ENCODE results near the gene PAF1.

PAF1 gene

GRCh38 chr19:39390751-39391437 lies at the start of gene PAF1, which contains the start of gene MED29:
PAF1 (minus strand) TSS chr19:39391106; CDS start chr19:39390864, 242 bp downstream.
MED29 (plus strand) TSS chr19:39391378; CDS start chr19:39391423, 45 bp downstream.
- Histone ChIP-seq H3K27me3 (replicated peaks; ENCODE audit: control insufficient read depth, insufficient read depth, low read length) (no peaks in the 10 kb centered on the region), H3K4me1 (ENCODE audit: control insufficient read depth, insufficient read depth, low read length) (peaks cover 19% of the 10 kb centered on the region), H3K4me3 (ENCODE audit: low read length) (peak within 1 kb of the TSS; percentile 98), H3K36me3 (ENCODE audit: control insufficient read depth, insufficient read depth, low read length, severe bottlenecking) (peaks cover 44% of the 10 kb centered on the region), H3K9ac (ENCODE audit: low read length) (peak within 1 kb of the TSS; percentile 99), H3K9me3 (ENCODE audit: control insufficient read depth, low read length) (no peaks in the 10 kb centered on the region)
- peak; percentile 100 for DNase-seq (ENCODE audit: low read depth)

DNA sequence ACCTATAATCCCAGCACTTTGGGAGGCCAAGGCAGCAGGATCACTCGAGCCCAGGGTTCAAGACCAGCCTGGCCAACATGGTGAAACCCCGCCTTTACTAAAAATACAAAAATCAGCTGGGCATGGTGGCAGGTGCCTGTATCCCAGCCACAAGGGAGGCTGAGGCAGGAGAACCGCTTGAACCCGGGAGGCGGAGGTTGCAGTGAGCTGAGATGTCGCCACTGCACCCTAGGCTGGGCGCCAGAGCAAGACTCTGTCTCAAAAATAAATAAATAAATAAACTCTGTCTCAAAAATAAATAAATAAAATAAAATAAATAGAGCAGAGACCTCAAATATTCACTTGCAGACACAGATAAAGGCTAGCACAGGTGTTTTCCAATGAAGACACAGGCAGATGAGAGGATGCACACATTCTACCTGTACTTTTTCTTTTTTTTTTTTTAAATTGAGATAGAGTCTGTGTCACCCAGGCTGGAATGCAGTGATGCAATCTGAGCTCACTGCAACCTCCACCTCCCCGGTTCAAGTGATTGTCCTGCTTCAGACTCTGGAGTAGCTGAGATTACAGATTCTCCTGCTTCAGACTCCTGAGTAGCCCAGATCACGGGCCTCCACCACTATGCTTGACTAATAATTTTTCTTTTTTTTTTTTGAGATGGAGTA lies 47.5 kb upstream of the PAF1 start:
- peak; percentile 35 for DNase-seq (ENCODE audit: low read depth)
- H3K9me3 ChIP-seq (ENCODE audit: control insufficient read depth, low read length) = no peaks in the 10 kb centered on the region

GRCh38 chr19:39436350-39436716 lies 45.4 kb upstream of the PAF1 start:
- H3K36me3 ChIP-seq (ENCODE audit: control insufficient read depth, insufficient read depth, low read length, severe bottlenecking) = peaks cover 29% of the 10 kb centered on the region
- no peak for DNase-seq (ENCODE audit: low read depth)
- no peaks in the 10 kb centered on the region for H3K9me3 ChIP-seq (ENCODE audit: control insufficient read depth, low read length)
- peaks cover 24% of the 10 kb centered on the region for H3K4me1 ChIP-seq (ENCODE audit: control insufficient read depth, insufficient read depth, low read length)
- peak overlapping the region; percentile 96 for H3K4me3 ChIP-seq (ENCODE audit: low read length)
- no peaks in the 10 kb centered on the region for H3K27me3 ChIP-seq (replicated peaks; ENCODE audit: control insufficient read depth, insufficient read depth, low read length)
- H3K9ac ChIP-seq (ENCODE audit: low read length) = peak overlapping the region; percentile 98

More for the DNA sequence above, 47.5 kb upstream of the PAF1 start:
- H3K4me1 ChIP-seq (ENCODE audit: control insufficient read depth, insufficient read depth, low read length) = peaks cover 24% of the 10 kb centered on the region
- no peaks in the 10 kb centered on the region for H3K27me3 ChIP-seq (replicated peaks; ENCODE audit: control insufficient read depth, insufficient read depth, low read length)
- peaks cover 13% of the 10 kb centered on the region for H3K36me3 ChIP-seq (ENCODE audit: control insufficient read depth, insufficient read depth, low read length, severe bottlenecking)
- H3K4me3 ChIP-seq (ENCODE audit: low read length) = no peak overlapping the region
- H3K9ac ChIP-seq (ENCODE audit: low read length) = no peak overlapping the region

- Histone ChIP-seq H3K9ac (ENCODE audit: low read length) (peak within 1 kb of the TSS; percentile 98), H3K36me3 (ENCODE audit: control insufficient read depth, insufficient read depth, low read length, severe bottlenecking) (peaks cover 31% of the 10 kb centered on the region), H3K9me3 (ENCODE audit: control insufficient read depth, low read length) (no peaks in the 10 kb centered on the region), H3K27me3 (replicated peaks; ENCODE audit: control insufficient read depth, insufficient read depth, low read length) (no peaks in the 10 kb centered on the region), H3K4me3 (ENCODE audit: low read length) (peak within 1 kb of the TSS; percentile 96), H3K4me1 (ENCODE audit: control insufficient read depth, insufficient read depth, low read length) (peaks cover 20% of the 10 kb centered on the region)
- DNase-seq (ENCODE audit: low read depth) = peak; percentile 100
Measured at GRCh38 chr19:39435499-39436349, 44.8 kb upstream of the PAF1 start, which contains the start of gene RPS16. RPS16 (minus strand) TSS chr19:39435949; CDS start chr19:39435895, 54 bp downstream.

DNA sequence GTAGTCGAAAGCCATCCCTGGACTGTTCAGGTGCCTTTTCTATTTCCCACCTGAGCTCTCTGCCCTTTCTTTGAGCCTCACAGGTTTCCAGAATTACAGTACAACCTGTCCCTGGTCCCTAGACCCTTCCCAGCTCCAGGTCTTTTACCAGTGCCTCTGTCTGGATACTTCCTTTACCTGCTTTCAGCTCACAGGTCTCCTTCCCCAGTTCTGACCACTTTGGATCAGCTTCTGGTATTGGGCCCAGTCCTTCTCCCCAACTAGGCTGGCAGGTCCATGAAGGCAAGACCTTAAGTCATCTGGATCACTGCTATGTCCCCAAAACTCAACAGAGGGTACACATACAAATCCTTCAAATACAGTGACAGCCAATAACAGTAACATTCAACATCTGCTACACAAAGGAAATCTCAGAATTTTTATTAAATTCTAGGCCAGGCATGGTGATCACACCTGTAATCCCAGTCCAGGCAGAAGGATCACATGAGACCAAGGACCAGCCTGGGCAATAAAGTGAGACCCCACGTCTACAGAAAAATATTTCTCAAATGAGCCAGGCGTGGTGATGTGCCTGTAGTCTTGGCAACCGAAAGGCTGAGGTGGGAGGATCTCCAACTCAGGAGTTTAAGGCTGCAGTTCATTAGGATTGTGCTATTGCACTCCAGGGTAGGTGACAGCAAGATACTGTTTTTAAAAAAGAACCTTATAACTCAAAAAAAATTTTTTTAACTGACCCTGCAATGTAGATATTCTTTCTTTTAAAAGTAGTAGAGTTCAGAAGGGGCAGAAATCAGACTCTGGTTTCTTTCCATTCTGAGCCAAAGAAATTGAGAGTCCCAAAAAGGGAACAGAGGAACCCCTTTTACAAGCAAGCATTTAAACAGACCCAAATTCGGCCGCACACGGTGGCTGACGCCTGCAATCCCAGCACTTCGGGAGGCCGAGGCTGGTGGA lies 43.5 kb upstream of the PAF1 start:
- Histone ChIP-seq H3K9ac (ENCODE audit: low read length) (peak overlapping the region; percentile 98), H3K4me1 (ENCODE audit: control insufficient read depth, insufficient read depth, low read length) (peaks cover 19% of the 10 kb centered on the region), H3K36me3 (ENCODE audit: control insufficient read depth, insufficient read depth, low read length, severe bottlenecking) (peaks cover 31% of the 10 kb centered on the region), H3K4me3 (ENCODE audit: low read length) (peak overlapping the region; percentile 96), H3K27me3 (replicated peaks; ENCODE audit: control insufficient read depth, insufficient read depth, low read length) (no peaks in the 10 kb centered on the region), H3K9me3 (ENCODE audit: control insufficient read depth, low read length) (no peaks in the 10 kb centered on the region)
- no peak for DNase-seq (ENCODE audit: low read depth)

DNA sequence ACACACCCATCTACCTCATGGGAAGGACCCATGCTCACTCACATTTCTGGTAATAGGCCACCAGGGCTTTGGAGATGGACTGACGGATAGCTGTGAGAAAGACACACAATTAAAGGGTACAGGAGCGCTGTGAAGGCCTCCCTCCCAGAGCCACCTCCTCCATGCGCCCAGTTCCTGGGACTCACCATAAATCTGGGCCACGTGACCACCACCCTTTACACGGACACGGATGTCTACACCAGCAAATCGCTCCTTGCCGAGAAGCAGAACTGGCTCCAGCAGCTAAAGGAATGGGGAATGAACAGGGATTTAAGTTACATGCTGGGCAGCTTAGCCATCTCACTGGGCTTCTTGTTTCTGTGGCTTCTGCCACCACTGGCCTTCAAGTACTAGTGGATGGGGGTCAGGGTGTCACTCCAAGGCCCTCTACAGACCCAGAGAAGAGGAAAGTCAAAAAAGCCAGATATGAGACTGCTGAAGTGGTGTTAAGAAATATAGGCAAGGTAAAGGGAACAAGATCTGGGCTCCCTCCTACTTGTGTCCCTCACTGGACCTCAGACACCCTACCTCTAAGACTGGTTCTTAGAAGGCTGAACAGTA lies 42.7 kb upstream of the PAF1 start:
- H3K27me3 ChIP-seq (replicated peaks; ENCODE audit: control insufficient read depth, insufficient read depth, low read length) = no peaks in the 10 kb centered on the region
- no peaks in the 10 kb centered on the region for H3K9me3 ChIP-seq (ENCODE audit: control insufficient read depth, low read length)
- H3K36me3 ChIP-seq (ENCODE audit: control insufficient read depth, insufficient read depth, low read length, severe bottlenecking) = peaks cover 31% of the 10 kb centered on the region
- no peak overlapping the region for H3K4me3 ChIP-seq (ENCODE audit: low read length)
- peaks cover 25% of the 10 kb centered on the region for H3K4me1 ChIP-seq (ENCODE audit: control insufficient read depth, insufficient read depth, low read length)
- H3K9ac ChIP-seq (ENCODE audit: low read length) = peak overlapping the region; percentile 98
- no peak for DNase-seq (ENCODE audit: low read depth)

DNA sequence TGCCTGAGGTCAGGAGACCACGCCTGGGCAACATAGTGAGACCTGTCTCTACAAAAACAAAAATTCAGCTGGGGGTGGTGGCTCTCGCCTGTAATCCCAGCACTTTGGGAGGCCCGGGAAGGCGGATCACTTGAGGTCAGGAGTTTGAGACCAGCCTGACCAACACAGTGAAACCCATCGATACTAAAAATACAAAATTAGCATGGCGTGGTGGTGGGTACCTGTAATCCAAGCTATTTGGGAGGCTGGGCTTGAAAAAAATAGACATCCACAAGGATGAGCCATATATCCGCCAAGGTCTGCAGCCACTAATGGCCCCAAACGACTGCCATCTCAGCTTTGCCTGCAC lies 41.7 kb upstream of the PAF1 start:
- H3K4me3 ChIP-seq (ENCODE audit: low read length) = no peak overlapping the region
- H3K27me3 ChIP-seq (replicated peaks; ENCODE audit: control insufficient read depth, insufficient read depth, low read length) = no peaks in the 10 kb centered on the region
- DNase-seq (ENCODE audit: low read depth) = no peak
- H3K36me3 ChIP-seq (ENCODE audit: control insufficient read depth, insufficient read depth, low read length, severe bottlenecking) = peaks cover 31% of the 10 kb centered on the region
- no peaks in the 10 kb centered on the region for H3K9me3 ChIP-seq (ENCODE audit: control insufficient read depth, low read length)
- peaks cover 33% of the 10 kb centered on the region for H3K4me1 ChIP-seq (ENCODE audit: control insufficient read depth, insufficient read depth, low read length)
- no peak overlapping the region for H3K9ac ChIP-seq (ENCODE audit: low read length)

DNA sequence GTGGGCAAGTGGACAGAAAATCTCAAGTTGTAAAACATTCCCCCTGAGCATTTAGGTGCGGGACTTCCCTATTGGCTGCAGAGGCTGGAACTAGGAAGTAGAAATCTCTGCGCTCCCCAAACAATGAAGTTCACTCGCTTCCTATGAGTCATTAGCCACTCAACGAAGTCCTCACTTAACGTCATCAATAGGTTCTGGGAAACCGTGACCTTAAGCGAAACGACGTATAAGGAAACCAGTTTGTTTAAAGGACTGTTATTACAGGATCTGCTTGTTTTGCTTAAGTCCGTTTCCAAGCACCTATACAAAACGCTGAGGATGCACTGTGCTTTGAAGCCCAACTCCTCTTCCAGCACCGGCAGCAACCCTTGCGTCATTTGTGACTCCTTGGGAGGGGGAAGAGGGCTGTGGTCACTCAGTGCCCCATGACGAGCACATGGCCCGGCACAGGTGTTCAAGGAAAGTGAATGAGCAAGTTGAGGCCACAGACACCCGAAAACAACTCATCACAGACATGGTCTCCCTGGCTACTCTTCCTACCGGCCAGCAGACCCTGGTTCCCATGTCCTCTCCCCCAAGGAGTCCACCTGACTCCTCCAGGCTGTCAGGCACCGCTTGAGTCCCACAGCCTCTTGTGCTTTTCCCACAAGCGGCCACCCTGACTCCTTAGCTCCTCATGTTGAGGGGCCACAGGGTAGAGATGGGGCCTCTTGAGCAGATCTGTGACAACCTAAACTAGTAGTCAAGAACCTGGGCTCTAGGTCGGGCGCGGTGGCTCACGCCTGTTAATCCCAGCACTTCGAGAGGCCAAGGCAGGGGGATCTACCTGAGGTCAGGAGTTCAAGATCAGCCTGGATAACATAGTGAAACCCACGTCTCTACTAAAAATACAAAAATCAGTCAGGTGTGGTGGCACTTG lies 40.0 kb upstream of the PAF1 start:
- H3K9ac ChIP-seq (ENCODE audit: low read length) = no peak overlapping the region
- no peak for DNase-seq (ENCODE audit: low read depth)
- H3K4me3 ChIP-seq (ENCODE audit: low read length) = no peak overlapping the region
- H3K27me3 ChIP-seq (replicated peaks; ENCODE audit: control insufficient read depth, insufficient read depth, low read length) = no peaks in the 10 kb centered on the region
- H3K9me3 ChIP-seq (ENCODE audit: control insufficient read depth, low read length) = no peaks in the 10 kb centered on the region
- peaks cover 26% of the 10 kb centered on the region for H3K4me1 ChIP-seq (ENCODE audit: control insufficient read depth, insufficient read depth, low read length)
- peaks cover 31% of the 10 kb centered on the region for H3K36me3 ChIP-seq (ENCODE audit: control insufficient read depth, insufficient read depth, low read length, severe bottlenecking)

GRCh38 chr19:39428283-39429112 lies 37.6 kb upstream of the PAF1 start:
- Histone ChIP-seq H3K36me3 (ENCODE audit: control insufficient read depth, insufficient read depth, low read length, severe bottlenecking) (peaks cover 31% of the 10 kb centered on the region), H3K4me1 (ENCODE audit: control insufficient read depth, insufficient read depth, low read length) (peaks cover 14% of the 10 kb centered on the region), H3K9ac (ENCODE audit: low read length) (peak overlapping the region; percentile 66), H3K4me3 (ENCODE audit: low read length) (peak overlapping the region; percentile 42), H3K27me3 (replicated peaks; ENCODE audit: control insufficient read depth, insufficient read depth, low read length) (no peaks in the 10 kb centered on the region), H3K9me3 (ENCODE audit: control insufficient read depth, low read length) (no peaks in the 10 kb centered on the region)
- peak; percentile 90 for DNase-seq (ENCODE audit: low read depth)

Measured in adipocyte (in vitro differentiated cells).